Cortex of kidney (tissue), 1 donor: ENCODE measurements around the gene AHRR.
"Not testable (repeated sequence)": the region's sequence is repeated elsewhere in the genome, so short reads cannot be mapped to it uniquely, and the experiment has no call there.

Experiments
- DNase-seq: peaks from one replicate; lab custom pipeline; 2025; lab: John Stamatoyannopoulos, UW

The AHRR gene

GRCh38 chr5:321230-321725, at the start of gene AHRR:
TSS of gene AHRR (plus strand) at chr5:321714. CDS start at chr5:343903, 22,189 bp downstream.
- DNase-seq, result no peak

DNA sequence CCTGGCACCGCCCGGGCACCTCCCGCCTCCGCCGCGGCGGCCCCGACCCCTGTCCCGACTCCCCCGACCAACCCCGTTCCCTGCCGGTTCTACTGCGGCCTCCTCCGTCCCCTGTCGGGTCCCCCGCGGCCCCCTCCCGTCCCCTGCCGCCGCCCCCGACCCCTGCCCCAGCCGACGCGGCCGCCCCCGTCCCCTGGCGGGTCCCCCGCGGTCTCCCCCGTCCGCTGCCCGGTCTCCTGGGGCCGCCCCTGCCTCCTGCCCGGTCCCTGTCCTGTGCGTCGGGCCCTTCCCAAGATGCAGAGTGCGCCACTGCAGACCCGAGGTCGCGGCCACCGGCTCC, 49.7 kb upstream of the AHRR start:
- not testable (repeated sequence) for DNase-seq

GRCh38 chr5:273091-273490, 48.4 kb upstream of the AHRR start:
- DNase-seq, result not testable (repeated sequence)

GRCh38 chr5:273491-273890, 48.0 kb upstream of the AHRR start:
- DNase-seq, result not testable (repeated sequence)

- not testable (repeated sequence) for DNase-seq
Measured at GRCh38 chr5:274346-274745, 47.2 kb upstream of the AHRR start.

- no peak for DNase-seq
Measured at GRCh38 chr5:278646-279045, 42.9 kb upstream of the AHRR start.

DNA sequence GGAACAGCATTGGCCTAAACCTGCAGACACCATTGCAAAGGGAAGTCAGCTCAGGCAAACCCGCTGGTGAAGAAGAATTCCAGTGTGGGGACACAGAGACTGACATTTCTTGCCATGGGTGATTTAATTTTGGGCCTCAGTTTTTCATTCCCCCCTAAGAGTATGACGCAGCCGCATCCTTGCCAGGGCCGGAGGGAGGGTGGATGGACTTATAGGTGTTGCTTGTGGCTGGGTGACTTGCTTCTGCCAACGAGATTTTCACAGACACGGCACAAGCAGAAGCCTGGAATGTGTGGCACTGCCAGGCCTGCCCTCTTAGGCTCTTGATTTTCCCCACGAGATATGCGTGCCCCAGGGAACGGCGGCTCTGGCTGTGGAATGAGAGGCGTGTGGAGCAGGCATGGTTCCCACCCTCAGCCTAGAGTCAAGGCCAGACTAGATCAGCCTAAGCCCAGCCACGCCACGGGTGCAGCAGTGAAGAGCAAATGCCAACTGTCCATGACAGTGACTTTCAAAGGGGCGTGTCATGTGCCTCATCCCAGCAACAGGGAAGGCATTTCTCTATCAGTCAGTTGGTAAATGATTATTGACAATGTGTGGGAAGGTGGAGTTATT, 42.4 kb upstream of the AHRR start:
- not testable (repeated sequence) for DNase-seq

DNA sequence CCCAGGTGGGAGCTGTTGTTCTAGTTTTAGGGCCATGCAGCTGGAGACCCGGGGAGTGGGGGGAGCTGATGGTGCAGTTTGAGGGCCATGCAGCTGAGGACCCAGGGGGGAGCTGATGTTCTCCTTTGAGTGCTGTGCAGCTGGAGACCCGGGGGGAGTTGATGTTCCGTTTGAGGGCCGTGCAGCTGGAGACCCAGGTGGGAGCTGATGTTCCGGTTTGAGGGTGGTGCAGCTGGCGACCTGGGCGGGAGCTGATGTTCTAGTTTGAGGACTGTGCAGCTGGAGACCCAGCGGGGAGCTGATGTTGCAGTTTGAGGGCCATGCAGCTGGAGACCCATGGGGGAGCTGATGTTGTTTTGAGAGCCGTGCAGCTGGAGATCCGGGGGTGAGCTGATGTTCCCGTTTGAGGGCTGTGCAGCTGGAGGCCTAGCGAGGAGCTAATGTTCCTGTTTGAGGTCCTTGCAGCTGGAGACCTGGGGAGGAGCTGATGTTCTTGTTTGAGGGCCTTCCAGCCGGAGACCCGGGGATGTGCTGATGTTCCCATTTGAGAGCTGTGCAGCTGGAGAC, 35.4 kb upstream of the AHRR start:
- no peak for DNase-seq

- DNase-seq, result not testable (repeated sequence)
Measured at GRCh38 chr5:290200-290599, 31.3 kb upstream of the AHRR start.

DNA sequence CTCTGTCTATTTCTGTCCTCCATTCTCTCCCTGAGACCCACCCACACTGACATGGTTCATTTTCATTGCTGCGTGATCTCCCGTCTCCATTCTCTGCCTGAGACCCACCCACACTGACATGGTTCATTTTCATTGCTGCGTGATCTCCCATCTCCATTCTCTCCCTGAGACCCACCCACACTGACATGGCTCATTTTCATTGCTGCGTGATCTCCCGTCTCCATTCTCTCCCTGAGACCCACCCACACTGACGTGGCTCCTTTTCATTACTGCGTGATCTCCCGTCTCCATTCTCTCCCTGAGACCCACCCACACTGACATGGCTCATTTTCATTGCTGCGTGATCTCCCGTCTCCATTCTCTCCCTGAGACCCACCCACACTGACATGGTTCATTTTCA, 30.2 kb upstream of the AHRR start:
- DNase-seq, result not testable (repeated sequence)

DNA sequence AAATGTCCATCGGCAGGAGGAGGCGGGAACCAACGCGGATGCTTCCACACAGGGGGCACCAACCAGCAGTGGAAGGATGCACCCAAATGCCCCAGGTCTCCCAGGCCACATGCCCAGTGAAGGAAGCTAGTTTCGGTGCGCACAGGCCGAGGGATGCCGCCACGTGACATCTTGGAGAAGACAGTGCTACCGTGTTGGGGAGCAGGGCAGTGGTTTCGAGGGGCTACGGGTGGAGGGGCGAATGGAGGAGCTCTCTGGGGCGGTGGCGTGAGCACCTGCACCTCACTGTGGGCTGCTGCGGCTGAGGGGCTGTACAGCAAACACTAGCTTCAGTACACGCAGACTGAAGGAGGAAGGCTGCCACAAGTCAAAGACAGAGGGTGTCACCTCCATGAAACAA, 26.7 kb upstream of the AHRR start:
- DNase-seq, result not testable (repeated sequence)

DNA sequence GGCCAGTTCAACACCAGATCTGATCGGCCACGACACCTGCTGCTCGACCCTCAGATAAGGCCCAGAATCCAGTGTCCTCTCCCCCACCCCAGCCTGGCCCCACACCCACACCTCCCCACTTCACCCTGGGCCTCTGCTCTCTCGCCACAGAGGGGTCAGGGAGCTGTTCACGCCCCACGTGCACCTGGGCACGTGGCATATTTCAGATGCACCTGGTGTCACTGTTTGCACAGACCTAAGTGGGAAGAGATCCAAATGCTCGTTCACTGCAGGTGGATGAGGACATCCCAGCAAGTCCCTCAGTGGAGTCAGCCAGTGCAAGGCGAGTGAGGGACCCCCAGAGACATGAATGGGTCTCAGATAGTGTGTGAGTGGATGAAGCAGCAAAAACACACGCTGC, 25.3 kb upstream of the AHRR start:
- DNase-seq, result not testable (repeated sequence)

DNA sequence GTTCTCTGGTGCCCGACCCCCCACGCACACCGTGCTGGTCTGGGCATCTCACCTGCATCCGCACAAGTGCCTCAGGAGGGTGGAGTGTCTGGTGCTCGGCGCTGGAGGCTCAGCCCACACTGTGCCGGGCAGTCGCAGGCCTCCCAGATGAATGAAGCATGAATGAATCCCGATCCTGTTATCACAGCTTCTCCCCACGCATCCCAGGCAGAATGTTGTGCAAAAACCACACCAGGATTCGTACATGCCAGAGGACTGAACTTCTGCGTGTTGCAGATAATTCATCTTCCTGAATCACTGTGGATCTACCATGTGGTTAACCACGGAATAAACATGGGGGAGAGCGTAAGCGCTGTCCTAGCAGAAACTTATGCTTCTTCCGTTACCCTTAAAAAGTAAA, 24.6 kb upstream of the AHRR start:
- DNase-seq, result not testable (repeated sequence)

GRCh38 chr5:297448-297847, 24.1 kb upstream of the AHRR start:
- not testable (repeated sequence) for DNase-seq

DNA sequence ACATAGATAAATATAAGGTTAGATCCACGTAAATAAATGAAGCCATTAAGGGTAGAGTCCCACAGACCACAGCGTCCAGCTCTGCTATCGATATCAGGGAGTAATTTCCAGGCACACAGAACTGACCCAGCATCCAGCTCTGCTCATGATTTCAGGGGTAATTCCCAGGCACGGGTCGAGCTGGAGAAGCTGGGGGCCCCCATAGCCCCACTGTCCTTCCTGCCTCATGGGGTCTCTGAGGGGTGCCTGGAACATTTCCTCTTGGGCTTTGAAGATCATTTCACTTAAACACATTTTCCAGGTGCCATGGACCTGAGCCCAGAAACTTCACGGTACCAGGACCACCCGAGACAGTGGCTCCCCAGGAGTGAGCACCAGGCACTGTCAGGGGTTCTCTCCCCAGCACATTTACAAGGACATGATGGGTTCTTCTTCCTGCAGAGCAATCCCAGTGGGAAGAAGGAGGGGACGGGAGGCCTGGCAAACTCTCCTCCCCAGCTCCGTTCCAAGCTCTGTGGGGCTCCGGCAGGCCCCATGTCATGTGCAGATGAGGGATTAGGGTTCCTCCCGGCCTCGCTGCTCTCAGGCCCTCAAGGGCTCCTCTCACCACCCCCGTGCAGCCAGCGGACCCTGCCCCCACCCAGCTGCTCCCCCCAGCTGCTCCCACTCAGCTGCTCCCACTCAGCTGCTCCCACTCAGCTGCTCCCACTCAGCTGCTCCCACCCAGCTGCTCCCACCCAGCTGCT, 23.4 kb upstream of the AHRR start:
- not testable (repeated sequence) for DNase-seq

DNA sequence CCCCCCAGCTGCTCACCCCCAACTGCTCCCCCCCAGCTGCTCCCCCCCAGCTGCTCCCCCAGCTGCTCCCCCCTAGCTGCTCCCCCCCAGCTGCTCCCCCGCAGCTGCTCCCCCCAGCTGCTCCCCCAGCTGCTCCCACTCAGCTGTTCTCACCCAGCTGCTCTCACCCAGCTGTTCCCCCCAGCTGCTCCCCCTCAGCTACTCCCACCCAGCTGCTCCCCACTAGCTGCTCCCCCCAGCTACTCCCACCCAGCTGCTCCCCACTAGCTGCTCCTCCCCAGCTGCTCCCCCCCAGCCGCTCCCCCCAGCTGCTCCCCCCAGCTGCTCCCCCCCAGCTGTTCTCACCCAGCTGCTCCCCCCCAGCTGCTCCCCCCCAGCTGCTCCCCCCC, 22.8 kb upstream of the AHRR start:
- no peak for DNase-seq

DNA sequence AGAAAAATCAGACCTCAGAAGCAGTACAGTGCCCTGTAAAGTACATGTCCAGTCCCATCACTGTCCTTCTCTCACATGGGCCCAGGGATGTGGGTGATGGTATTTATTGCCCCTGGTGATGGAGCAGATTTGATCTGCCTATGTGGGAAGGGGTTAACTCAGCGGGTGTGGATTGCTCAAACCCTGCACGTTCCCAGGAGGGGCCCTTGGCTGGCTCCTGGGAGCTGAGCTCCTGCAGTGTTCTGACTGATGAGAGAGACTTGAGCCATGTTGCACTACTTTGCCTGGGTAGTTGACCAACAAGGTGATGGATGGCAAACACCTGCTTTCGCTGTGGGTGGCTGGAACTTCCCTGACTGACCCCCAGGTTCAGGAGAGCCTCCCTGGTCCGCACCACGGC, 21.6 kb upstream of the AHRR start:
- DNase-seq, result not testable (repeated sequence)

DNA sequence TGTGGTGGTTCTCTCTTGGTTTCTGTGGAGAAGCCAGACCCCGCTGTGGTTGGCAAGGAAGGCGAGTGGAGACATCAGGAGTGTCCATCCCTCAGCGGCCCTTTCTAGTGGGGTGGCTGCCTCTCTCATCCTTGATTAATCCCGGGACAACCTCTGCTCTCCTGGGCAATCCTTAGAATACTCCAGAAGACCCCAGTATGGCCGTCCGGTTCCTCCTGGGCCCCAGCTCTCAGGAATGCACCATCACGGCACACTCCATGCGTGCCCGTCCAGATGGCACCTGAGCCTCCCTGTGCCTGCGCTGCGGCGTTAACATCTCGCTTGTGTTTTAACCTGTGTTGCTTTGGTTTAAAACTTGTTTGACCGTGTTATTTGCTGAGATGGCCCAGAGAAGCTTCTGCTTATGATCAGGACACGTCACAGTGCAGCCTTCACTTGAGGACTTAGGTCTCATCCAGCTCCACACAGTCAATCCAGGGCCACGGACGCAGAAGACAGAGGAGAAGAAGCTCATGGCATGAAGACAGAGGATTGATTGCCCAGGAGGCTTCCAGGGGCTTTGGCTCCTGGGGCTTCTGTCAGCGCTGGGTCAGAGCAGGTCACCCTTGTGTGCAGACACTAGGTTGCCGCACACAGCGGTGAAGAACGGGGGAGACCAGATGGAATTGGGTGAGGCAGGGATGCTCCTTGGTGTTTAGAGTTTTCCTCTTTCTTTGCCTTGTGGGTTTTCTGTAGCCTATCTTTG, 20.7 kb upstream of the AHRR start:
- DNase-seq, result not testable (repeated sequence)

- not testable (repeated sequence) for DNase-seq
Measured at GRCh38 chr5:302416-302815, 19.1 kb upstream of the AHRR start.

- DNase-seq, result no peak
Measured at GRCh38 chr5:302966-303365, 18.5 kb upstream of the AHRR start.

- DNase-seq, result not testable (repeated sequence)
Measured at GRCh38 chr5:303741-304140, 17.8 kb upstream of the AHRR start.

DNA sequence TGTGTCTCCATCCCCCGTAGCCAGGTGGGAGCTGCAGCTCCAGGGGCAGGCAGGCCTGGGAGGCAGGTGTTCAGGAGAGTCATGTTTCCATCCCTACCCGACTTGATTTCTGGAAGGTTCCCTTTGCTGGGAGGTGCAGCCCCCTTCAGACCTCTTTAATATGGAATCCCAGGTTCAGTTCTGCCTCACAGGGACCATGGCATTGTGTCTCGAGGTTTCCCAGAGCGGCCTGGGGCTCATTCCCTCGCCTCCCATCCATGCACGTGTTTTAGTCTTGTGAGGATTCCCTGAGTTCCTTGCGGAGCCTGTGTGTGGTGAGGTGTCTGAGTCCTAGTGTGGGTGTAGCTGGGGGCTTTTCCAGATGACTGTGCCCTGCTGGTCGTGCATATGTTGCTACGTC, 16.5 kb upstream of the AHRR start:
- no peak for DNase-seq

DNA sequence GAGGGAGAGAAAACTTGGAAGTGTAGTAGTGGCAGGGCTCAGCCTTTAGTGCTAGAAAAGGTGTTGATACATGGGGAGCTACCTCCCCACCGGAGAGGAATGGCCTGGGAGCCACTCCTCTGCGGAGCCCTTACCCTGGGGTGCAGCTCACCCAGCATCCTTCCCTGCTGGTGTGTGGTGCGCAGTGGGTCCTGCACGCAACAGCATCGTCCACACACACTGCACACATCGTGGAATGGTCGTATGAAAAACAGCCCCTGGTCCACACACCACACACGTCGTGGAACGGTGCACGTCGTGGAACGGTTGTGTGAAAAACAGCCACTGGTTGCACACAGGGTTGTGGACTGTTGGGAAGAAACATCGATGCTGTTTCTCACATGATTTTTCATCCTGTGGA, 16.1 kb upstream of the AHRR start:
- DNase-seq, result no peak
